ENCODE measurements around the gene TGFBR3L. TPM values are rescaled to one million over a fixed set of nuclear protein-coding genes. Genes with fewer than 3 reads are reported as not detected.
"Not testable (repeated sequence)": the region's sequence is repeated elsewhere in the genome, so short reads cannot be mapped to it uniquely, and the experiment has no call there.

The TGFBR3L gene
- total RNA-seq, 1 donor from 2014 or later = not detected

DNA sequence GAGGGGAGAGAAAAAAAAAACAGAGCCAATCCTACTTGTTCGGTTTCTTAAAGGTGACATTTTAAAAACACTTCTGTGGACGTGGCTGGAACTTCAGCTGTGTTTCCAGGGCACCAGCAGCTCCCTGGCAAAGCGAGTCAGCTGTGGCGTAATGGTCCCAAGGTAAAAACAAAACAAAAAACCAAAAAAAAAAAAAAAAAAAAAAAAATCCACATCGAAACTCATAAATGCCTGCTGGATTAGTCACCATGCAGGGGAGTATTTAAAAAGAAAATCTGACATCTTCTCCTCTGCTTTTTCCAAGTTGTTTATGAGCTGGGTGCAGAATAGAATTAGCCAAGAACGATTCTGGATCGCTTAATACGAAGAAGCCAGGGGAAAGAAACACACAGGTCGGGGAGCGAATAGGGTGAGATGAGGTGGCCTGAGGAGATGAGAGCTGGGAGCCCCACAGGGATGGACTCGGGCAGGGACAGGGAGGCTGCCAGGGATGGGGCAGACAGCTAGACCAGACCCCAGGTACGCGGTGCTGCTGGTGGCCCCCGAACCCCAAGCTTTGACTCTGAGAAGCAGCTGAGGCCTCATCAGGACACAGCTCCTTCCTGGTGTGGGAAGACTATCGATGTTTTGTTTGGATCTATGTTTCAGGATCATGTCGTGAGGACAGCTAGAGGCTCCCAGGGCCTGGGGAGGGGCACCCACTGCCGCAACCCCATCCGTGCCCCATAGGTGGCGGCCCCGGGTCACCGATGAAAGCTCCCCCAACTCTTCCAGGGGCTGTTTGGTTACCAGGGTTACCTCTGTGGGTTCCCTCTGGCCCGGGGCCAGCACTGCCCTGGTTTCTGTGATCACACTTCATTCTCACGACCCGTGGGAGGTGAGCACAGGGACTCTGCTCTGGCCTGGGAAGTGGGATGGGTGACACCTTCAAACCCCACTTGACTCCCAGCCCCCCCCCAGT is 14.4 kb downstream of the TGFBR3L start:
- H3K36me3 Mint-ChIP-seq (ENCODE audit: low read depth, unreplicated experiment) = peaks cover 4% of the 10 kb centered on the region

GRCh38 chr19:7930030-7930429 is 15.4 kb downstream of the TGFBR3L start:
- DNase-seq (ENCODE audit: low spot score); H3K4me3 Mint-ChIP-seq (ENCODE audit: unreplicated experiment); H3K4me1 Mint-ChIP-seq (ENCODE audit: unreplicated experiment); H3K36me3 Mint-ChIP-seq (ENCODE audit: low read depth, unreplicated experiment); H3K9me3 Mint-ChIP-seq (ENCODE audit: unreplicated experiment); H3K27ac Mint-ChIP-seq (ENCODE audit: unreplicated experiment): not testable (repeated sequence)
- peaks cover 13% of the 10 kb centered on the region for H3K27me3 Mint-ChIP-seq (ENCODE audit: unreplicated experiment)

More for the DNA sequence above, 14.4 kb downstream of the TGFBR3L start:
- Mint-ChIP-seq H3K27ac (ENCODE audit: unreplicated experiment) (peak overlapping the region; percentile 48), H3K27me3 (ENCODE audit: unreplicated experiment) (peaks cover 13% of the 10 kb centered on the region), H3K9me3 (ENCODE audit: unreplicated experiment) (no peaks in the 10 kb centered on the region), H3K4me1 (ENCODE audit: unreplicated experiment) (peaks cover 4% of the 10 kb centered on the region), H3K4me3 (ENCODE audit: unreplicated experiment) (peak overlapping the region; percentile 84)
- peak; percentile 79 for DNase-seq (ENCODE audit: low spot score)
- TF ChIP-seq, protein P1, sequence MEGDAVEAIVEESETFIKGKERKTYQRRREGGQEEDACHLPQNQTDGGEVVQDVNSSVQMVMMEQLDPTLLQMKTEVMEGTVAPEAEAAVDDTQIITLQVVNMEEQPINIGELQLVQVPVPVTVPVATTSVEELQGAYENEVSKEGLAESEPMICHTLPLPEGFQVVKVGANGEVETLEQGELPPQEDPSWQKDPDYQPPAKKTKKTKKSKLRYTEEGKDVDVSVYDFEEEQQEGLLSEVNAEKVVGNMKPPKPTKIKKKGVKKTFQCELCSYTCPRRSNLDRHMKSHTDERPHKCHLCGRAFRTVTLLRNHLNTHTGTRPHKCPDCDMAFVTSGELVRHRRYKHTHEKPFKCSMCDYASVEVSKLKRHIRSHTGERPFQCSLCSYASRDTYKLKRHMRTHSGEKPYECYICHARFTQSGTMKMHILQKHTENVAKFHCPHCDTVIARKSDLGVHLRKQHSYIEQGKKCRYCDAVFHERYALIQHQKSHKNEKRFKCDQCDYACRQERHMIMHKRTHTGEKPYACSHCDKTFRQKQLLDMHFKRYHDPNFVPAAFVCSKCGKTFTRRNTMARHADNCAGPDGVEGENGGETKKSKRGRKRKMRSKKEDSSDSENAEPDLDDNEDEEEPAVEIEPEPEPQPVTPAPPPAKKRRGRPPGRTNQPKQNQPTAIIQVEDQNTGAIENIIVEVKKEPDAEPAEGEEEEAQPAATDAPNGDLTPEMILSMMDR (IDR thresholded peaks at IDR 0.05; ENCODE audit: unreplicated experiment) = peak; percentile 60

DNA sequence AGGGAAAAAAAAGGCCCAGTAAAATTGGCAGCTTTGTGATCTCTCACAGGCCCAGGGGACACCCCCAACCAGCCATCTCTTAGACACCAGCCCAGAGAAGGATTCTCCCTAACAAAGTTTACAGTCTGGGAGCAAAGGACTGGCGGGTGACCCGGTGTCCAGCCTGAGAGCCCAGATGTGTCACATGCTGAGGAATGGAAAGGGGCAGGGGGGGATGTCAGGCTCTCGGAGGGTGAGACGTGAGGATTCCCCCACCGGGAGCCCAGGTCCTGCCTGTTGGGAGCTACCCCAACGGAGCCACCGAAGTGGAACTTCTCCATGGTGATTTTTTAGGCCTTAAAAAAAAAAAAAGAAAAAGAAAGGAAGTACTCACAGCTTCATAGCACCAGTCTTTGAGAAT is 16.1 kb downstream of the TGFBR3L start:
- Mint-ChIP-seq H3K4me3 (ENCODE audit: unreplicated experiment) (no peak overlapping the region), H3K27ac (ENCODE audit: unreplicated experiment) (no peak overlapping the region), H3K4me1 (ENCODE audit: unreplicated experiment) (peaks cover 4% of the 10 kb centered on the region), H3K36me3 (ENCODE audit: low read depth, unreplicated experiment) (peaks cover 7% of the 10 kb centered on the region), H3K27me3 (ENCODE audit: unreplicated experiment) (peaks cover 13% of the 10 kb centered on the region), H3K9me3 (ENCODE audit: unreplicated experiment) (no peaks in the 10 kb centered on the region)
- TF ChIP-seq, protein P1 (IDR thresholded peaks at IDR 0.05; ENCODE audit: unreplicated experiment) = no peak
- no peak for DNase-seq (ENCODE audit: low spot score)

DNA sequence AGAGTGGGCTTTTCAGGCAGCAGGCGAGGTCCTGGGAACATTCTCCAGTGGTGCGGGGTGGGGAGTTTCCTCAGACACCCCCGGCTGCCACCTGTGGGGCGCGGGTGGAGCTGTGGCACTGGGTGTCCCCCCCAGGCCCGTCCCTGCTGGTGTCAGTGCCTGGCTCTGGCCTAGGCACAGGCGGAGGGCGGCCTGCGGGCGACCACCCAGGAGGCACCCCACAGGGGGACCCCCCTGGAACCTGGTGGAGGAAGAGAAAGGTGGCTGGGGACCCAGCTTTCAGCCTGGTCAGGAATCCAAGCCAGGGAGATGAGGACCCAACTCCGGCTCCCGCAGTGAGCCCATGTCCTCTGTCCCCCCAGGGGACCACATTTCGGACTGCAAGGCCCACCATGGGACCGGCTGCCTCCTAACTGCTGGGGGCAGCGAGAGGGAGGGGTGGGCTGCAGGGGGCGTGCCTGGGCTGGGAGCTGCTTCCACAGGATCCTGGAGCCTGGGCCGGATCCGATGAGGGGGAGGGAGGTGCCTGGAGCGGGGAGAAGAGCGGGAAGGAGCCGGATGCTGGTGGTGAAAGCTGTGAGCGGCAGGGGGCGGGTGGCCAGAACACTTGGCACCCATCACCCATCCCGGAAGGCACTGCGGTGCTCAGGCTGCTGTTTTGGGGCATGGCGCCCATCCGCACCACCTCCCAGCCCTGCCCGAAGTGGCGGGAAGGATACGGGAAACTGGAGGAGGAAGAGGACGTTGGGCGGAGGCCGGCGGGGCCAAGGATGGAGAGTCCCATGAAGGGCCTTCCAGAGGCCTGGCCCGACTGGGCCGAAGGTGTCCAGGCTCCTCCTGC is 16.8 kb downstream of the TGFBR3L start:
- peaks cover 10% of the 10 kb centered on the region for H3K27me3 Mint-ChIP-seq (ENCODE audit: unreplicated experiment)
- peaks cover 8% of the 10 kb centered on the region for H3K36me3 Mint-ChIP-seq (ENCODE audit: low read depth, unreplicated experiment)
- H3K9me3 Mint-ChIP-seq (ENCODE audit: unreplicated experiment) = no peaks in the 10 kb centered on the region
- TF ChIP-seq, protein P1 (IDR thresholded peaks at IDR 0.05; ENCODE audit: unreplicated experiment) = no peak
- H3K4me1 Mint-ChIP-seq (ENCODE audit: unreplicated experiment) = peaks cover 2% of the 10 kb centered on the region
- H3K27ac Mint-ChIP-seq (ENCODE audit: unreplicated experiment) = no peak overlapping the region
- no peak overlapping the region for H3K4me3 Mint-ChIP-seq (ENCODE audit: unreplicated experiment)
- no peak for DNase-seq (ENCODE audit: low spot score)

GRCh38 chr19:7932276-7932929 is 17.8 kb downstream of the TGFBR3L start:
- peaks cover 7% of the 10 kb centered on the region for H3K27me3 Mint-ChIP-seq (ENCODE audit: unreplicated experiment)
- H3K27ac Mint-ChIP-seq (ENCODE audit: unreplicated experiment) = no peak overlapping the region
- no peak for DNase-seq (ENCODE audit: low spot score)
- H3K9me3 Mint-ChIP-seq (ENCODE audit: unreplicated experiment) = no peaks in the 10 kb centered on the region
- peaks cover 8% of the 10 kb centered on the region for H3K36me3 Mint-ChIP-seq (ENCODE audit: low read depth, unreplicated experiment)
- TF ChIP-seq, protein P1 (IDR thresholded peaks at IDR 0.05; ENCODE audit: unreplicated experiment) = no peak
- no peak overlapping the region for H3K4me3 Mint-ChIP-seq (ENCODE audit: unreplicated experiment)
- H3K4me1 Mint-ChIP-seq (ENCODE audit: unreplicated experiment) = no peaks in the 10 kb centered on the region
